SK-N-SH treated with all-trans-retinoic acid at 6 μM for 48 hours (cell line): ENCODE data around the gene TPMT.

Experiments
- ARNTL ChIP-seq: fragments of 450-650 bp; formaldehyde crosslinking; IDR thresholded peaks from 2 replicates; pipeline ENCODE4 v1.5.0; 2020; ENCODE audit warnings: low read depth, mild to moderate bottlenecking, moderate library complexity, borderline replicate concordance
- CSRNP3 ChIP-seq: fragments of 250-450 bp; sonication (Bioruptor Pico); IDR thresholded peaks from 2 replicates; pipeline ENCODE4 v1.5.1; 2021; ENCODE audit warnings: mild to moderate bottlenecking, moderate library complexity
- PATZ1 ChIP-seq: fragments of 250-450 bp; sonication (Bioruptor Pico); IDR thresholded peaks from 2 replicates; pipeline ENCODE4 v1.8.0; 2020; ENCODE audit warnings: mild to moderate bottlenecking, moderate library complexity, borderline replicate concordance
- POU6F1 ChIP-seq: fragments of 250-450 bp; sonication (Bioruptor Pico); IDR thresholded peaks from 2 replicates; pipeline ENCODE4 v1.8.0; 2021; ENCODE audit warnings: low read depth, mild to moderate bottlenecking, moderate library complexity, borderline replicate concordance
- RARB ChIP-seq: fragments of 250-450 bp; sonication (Bioruptor Pico); IDR thresholded peaks from 2 replicates; pipeline ENCODE4 v1.8.0; 2021; ENCODE audit warnings: mild to moderate bottlenecking, moderate library complexity
- TCF4 ChIP-seq: fragments of 250-450 bp; sonication (Bioruptor Pico); IDR thresholded peaks from 2 replicates; pipeline ENCODE4 v1.8.0; 2021; ENCODE audit warnings: mild to moderate bottlenecking, moderate library complexity, borderline replicate concordance
- TSHZ2 ChIP-seq: fragments of 250-450 bp; sonication (Bioruptor Pico); IDR thresholded peaks from 2 replicates; pipeline ENCODE4 v1.5.0; 2020; ENCODE audit warnings: mild to moderate bottlenecking, moderate library complexity
- ZC3H10 ChIP-seq: fragments of 250-450 bp; sonication (Bioruptor Pico); IDR thresholded peaks from 2 replicates; pipeline ENCODE4 v1.5.1; 2021; ENCODE audit warnings: mild to moderate bottlenecking, moderate library complexity
- ZFP3 ChIP-seq: fragments of 250-450 bp; sonication (Bioruptor Pico); IDR thresholded peaks from 2 replicates; pipeline ENCODE4 v1.5.0; 2020; ENCODE audit warnings: mild to moderate bottlenecking, moderate library complexity
- ZFP30 ChIP-seq: fragments of 450-650 bp; formaldehyde crosslinking; IDR thresholded peaks from 2 replicates; pipeline ENCODE4 v1.5.0; 2022; ENCODE audit warnings: mild to moderate bottlenecking, moderate library complexity
- ZNF565 ChIP-seq: fragments of 450-650 bp; formaldehyde crosslinking; conservative IDR thresholded peaks from 2 replicates; pipeline ENCODE4 v1.5.0; 2020; ENCODE audit warnings: low read depth, mild to moderate bottlenecking, moderate library complexity

- no peak for TF ChIP-seq ARNTL (CRISPR knock-in tag)
- TF ChIP-seq TSHZ2, result no peak
- no peak for TF ChIP-seq ZFP30
- TF ChIP-seq PATZ1 (CRISPR knock-in tag), result no peak
- no peak for TF ChIP-seq ZNF565 (CRISPR knock-in tag)
- TF ChIP-seq CSRNP3 (CRISPR knock-in tag), result no peak
- TF ChIP-seq ZC3H10 (CRISPR knock-in tag), result no peak
- TF ChIP-seq ZFP3 (CRISPR knock-in tag), result no peak
- TF ChIP-seq POU6F1 (CRISPR knock-in tag), result no peak
- TF ChIP-seq TCF4 (CRISPR knock-in tag), result no peak
- TF ChIP-seq RARB (CRISPR knock-in tag), result no peak
Measured at GRCh38 chr6:18096423-18096822, 58.5 kb downstream of the TPMT start.
